Kidney epithelial cell (primary cell): Measurements from ENCODE around the gene PRDM12. TPM values are rescaled to one million over a fixed set of nuclear protein-coding genes. Genes with fewer than 3 reads are reported as not detected.

Source experiments
- DNase-seq: peaks from one replicate; pipeline ENCODE4 v3.0.0-alpha.2; 2010; ENCODE audit warnings: low read depth
- H3K27me3 ChIP-seq: 2 replicates; pipeline ENCODE4 v1.6.0; 2011; ENCODE audit warnings: low read length; ENCODE audit not compliant: control insufficient read depth, insufficient read depth
- H3K36me3 ChIP-seq: 2 replicates; pipeline ENCODE4 v1.5.1; 2011; ENCODE audit warnings: low read length; ENCODE audit not compliant: control insufficient read depth, insufficient read depth
- H3K4me3 ChIP-seq: 2 replicates; pipeline ENCODE4 v1.5.1; 2011; ENCODE audit warnings: low read depth, mild to moderate bottlenecking, control low read depth, low read length
- total RNA-seq: library from RNA; depleted of rRNA; stranded (reverse); fragments of >200 nt; gene quantifications from 2 replicates; pipeline ENCODE4 v1.2.3, GENCODE V29; 2015
- TF ChIP-seq, protein P1 (sequence below): IDR thresholded peaks from 2 replicates; pipeline ENCODE4 v1.5.1; 2011; ENCODE audit warnings: mild to moderate bottlenecking, moderate library complexity, low read length, control low read depth, inconsistent platforms; ENCODE audit not compliant: insufficient read depth, poor library complexity, severe bottlenecking

Gene PRDM12
- total RNA-seq, 1 donor from 2014 or later: 0.13 TPM

DNA sequence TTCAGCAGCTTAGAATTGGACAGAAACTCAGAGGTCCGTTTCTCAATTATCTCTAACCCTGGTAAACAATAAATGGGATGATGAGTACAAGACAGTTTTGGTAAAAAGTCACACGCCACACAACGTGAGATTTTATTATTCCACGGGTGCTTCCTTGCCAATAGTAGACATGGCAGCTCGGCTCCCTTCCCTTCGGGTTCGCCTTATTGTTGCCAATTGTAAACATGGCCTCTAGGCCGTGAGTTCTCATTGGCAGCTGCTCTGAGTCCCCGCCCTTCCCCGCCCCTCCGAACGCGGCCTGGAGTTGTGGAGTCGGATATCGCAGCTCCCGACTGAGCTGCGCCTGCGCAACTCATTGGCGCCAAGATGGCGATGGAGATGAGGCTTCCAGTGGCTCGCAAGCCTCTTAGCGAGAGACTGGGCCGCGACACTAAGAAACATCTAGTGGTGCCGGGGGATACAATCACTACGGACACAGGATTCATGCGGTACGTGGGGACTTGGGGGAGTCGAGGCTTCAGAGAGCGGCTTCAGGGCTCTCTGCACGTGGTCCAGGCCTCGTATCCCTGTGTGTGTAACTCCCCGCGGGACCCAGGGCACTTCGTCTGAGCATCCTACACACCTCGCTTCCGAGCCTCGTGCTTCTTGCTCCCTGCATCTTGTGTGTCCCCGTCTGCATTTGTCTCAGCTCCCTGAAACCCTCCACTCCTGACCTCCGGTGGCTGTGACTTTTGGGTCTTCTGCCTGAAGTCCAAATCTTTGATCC is 29.2 kb downstream of the PRDM12 start, which contains the start of gene EXOSC2:
Gene EXOSC2, plus strand, starts transcription at position 355 of the 766 bp plus-strand sequence. Its CDS starts 12 bp downstream, at position 367.
- TF ChIP-seq, protein P1, sequence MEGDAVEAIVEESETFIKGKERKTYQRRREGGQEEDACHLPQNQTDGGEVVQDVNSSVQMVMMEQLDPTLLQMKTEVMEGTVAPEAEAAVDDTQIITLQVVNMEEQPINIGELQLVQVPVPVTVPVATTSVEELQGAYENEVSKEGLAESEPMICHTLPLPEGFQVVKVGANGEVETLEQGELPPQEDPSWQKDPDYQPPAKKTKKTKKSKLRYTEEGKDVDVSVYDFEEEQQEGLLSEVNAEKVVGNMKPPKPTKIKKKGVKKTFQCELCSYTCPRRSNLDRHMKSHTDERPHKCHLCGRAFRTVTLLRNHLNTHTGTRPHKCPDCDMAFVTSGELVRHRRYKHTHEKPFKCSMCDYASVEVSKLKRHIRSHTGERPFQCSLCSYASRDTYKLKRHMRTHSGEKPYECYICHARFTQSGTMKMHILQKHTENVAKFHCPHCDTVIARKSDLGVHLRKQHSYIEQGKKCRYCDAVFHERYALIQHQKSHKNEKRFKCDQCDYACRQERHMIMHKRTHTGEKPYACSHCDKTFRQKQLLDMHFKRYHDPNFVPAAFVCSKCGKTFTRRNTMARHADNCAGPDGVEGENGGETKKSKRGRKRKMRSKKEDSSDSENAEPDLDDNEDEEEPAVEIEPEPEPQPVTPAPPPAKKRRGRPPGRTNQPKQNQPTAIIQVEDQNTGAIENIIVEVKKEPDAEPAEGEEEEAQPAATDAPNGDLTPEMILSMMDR: no peak

DNA sequence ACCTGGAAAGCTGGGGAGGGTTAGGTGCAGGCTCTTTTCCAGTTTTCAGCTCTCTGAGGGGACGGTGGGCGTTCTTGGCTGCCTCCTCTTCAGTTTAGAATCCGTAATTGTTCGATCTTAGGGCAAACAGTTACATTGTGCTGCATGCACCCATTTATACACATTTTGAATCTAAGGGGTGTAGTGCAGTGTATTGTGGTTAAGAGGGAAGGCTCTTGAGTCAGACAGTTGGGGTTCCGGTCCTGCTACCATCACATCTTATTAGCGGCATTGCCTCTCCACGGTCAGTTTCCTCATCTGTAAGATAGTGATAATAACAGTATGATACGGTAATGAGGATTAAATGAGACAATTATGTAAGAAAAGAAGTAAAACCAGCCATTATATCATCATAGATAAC is 29.8 kb downstream of the PRDM12 start:
- Histone ChIP-seq H3K36me3 (peaks cover 1% of the 10 kb centered on the region), H3K27me3 (no peaks in the 10 kb centered on the region), H3K4me3 (peak overlapping the region; percentile 72)
- TF ChIP-seq, protein P1: no peak
- no peak for DNase-seq

More for the DNA sequence above, 29.2 kb downstream of the PRDM12 start, which contains the start of gene EXOSC2:
- DNase-seq: peak; percentile 96
- H3K36me3 ChIP-seq: no peaks in the 10 kb centered on the region
- peak within 1 kb of the TSS; percentile 72 for H3K4me3 ChIP-seq
- no peaks in the 10 kb centered on the region for H3K27me3 ChIP-seq

DNA sequence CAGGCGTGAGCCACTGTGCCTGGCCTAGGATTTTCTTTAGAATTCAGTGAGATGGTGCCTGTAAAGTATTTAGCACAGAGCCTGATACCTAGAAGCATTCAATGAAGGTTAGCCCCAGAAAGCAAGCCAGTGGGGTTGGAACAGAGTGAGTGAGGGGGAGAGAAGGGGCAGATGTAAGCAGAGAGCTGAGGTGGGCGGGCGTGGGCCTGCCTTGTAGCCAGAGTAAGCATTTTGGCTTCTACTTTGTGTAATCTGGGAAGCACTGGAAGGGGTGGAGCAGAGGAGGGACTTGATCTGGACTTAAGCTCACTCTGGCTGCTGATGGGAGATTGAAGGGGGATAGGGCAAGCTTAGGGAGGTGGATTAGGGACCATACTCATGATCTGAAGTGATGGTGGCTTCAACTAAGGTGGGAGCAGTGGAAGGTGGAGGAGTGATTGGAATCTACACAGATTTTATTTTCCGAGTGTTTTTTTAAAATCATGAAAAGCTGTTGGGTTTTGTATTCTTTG is 31.8 kb downstream of the PRDM12 start:
- peaks cover 1% of the 10 kb centered on the region for H3K36me3 ChIP-seq
- no peaks in the 10 kb centered on the region for H3K27me3 ChIP-seq
- TF ChIP-seq, protein P1: no peak

DNA sequence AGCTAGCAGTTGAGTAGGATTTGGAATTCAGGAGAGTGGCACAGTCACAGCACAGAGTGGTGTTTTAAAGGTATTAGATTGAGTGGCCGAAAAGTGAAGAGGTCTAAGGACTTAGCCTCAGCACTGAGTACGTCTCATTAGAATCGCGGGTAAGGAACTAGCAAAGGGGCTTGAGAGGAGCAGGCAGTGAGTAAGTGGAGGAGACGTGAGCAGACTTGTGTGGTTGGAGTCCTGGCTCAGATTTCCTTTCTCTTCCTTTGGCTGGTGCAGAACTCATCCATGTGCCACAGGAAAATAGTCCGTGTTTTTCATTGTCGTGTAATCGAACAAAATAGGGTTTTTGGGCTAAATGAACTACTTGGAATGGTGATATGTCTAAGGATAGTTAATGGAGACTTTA is 32.6 kb downstream of the PRDM12 start:
- H3K27me3 ChIP-seq: no peaks in the 10 kb centered on the region
- peaks cover 3% of the 10 kb centered on the region for H3K36me3 ChIP-seq
- DNase-seq: no peak
- TF ChIP-seq, protein P1: no peak
- H3K4me3 ChIP-seq: no peak overlapping the region

More for the DNA sequence above, 31.8 kb downstream of the PRDM12 start:
- DNase-seq: no peak
- no peak overlapping the region for H3K4me3 ChIP-seq

DNA sequence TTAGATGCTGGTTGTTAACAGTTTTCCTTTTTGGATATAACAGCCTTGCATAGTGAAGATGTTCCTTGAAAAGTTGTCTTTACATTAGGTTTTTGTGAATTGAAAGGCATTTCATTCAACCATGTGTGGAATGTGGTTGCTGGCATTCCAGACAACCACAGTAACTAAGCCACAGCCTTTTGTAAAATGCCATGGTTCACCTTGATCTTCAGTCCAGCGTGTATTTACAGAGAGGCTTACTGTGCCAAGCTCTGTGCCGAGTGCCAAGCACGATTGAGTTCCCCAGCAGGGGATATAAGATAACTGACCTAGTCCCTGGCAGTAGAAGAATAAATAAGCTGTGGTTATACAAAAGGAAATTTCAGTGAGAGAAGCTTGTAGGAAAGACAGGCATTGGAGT is 34.1 kb downstream of the PRDM12 start:
- Histone ChIP-seq H3K36me3 (peaks cover 3% of the 10 kb centered on the region), H3K4me3 (no peak overlapping the region), H3K27me3 (no peaks in the 10 kb centered on the region)
- TF ChIP-seq, protein P1: no peak
- no peak for DNase-seq

DNA sequence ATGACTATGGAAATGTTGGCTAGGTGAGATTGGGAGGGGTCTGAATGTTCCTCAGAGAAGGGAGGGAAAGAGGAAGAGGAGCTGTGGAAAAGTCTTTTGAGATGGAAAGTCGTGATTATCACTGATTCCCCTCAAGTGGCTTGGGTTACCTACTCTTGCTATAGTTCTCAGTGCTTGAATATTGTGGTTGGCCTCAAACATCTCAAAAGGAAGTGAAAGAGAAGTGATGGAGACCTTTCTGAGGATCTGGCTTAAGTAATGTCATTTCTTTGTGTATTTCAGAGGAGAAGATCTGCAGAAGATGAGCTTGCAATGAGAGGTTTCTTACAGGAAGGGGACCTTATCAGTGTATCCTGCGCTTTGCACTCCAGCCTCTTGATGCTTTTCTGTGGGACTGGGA is 34.7 kb downstream of the PRDM12 start:
- H3K27me3 ChIP-seq: no peaks in the 10 kb centered on the region

More for the DNA sequence above, 34.7 kb downstream of the PRDM12 start:
- Histone ChIP-seq H3K36me3 (peaks cover 6% of the 10 kb centered on the region), H3K4me3 (no peak overlapping the region)
- no peak for DNase-seq
- TF ChIP-seq, protein P1: no peak
